Measurements from ENCODE around the gene RADIL.
A peak's percentile ranks its signal among the peaks of the same experiment; 100 is the strongest.
"Not testable (repeated sequence)": the region's sequence is repeated elsewhere in the genome, so short reads cannot be mapped to it uniquely, and the experiment has no call there.

RADIL gene, protein sequence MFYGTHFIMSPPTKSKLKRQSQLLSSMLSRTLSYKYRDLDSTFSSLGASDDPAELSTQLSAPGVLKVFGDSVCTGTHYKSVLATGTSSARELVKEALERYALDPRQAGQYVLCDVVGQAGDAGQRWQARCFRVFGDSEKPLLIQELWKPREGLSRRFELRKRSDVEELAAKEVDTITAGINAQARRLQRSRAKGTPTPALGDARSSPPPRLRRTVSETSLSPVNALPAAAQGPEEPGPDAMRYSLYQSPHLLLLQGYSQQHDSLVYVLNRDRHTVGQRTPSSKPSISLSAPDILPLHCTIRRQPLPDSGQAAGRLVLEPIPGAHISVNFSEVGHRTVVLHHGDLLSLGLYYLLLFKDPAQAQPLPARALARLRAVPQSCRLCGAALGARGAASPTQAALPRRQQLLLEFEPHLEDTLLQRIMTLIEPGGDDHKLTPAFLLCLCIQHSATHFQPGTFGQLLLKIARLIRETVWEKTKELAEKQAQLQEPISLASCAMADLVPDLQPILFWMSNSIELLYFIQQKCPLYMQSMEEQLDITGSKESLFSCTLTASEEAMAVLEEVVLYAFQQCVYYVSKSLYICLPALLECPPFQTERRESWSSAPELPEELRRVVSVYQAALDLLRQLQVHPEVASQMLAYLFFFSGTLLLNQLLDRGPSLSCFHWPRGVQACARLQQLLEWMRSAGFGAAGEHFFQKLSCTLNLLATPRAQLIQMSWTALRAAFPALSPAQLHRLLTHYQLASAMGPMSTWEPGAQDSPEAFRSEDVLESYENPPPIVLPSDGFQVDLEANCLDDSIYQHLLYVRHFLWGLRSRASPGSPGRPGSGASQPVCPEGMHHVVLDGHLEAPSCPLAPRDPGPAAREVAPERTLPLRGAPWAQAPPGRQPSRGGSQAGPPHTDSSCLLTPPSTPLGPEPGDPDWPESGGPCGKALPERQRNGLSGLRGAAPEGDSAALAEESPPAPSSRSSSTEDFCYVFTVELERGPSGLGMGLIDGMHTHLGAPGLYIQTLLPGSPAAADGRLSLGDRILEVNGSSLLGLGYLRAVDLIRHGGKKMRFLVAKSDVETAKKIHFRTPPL

DNA sequence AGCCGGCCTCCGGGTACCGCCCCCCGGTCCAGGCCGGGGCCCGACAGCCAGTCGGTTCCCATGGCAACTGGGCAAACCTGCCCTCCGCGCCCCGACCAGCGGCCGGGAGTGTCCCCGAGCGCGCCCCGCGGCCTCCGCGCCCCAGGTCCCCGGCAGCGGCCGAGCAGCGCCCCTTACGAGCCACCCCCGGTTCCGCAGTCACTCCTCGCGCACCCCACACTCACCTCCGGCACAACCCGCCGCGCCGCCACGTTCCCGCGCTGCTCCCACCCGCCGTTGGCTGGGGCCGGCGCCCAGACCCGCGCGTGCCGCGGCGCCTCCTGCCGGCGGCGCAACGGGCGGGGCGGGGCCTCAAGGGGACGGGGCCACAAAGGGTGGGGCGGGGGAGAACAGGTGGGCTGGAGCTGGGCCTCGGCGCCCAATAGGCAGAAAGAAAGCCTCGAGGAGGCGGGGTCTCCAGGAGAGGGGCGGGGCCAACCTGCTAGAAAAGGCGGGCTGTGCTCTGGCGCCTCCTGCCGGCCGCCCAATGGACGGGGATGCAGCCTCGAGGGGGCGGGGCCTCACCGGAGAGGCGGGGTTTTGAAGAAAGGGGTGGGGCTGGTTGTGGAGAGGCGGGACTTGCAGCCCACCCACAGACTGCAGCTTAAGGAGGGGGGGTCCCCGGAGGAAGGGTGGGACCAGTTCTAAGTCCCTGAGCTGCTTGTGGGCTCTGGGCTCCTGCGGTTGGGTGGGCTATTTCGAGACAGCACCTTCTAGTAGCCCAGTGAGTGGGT, at the start of gene RADIL:
RADIL (minus strand) TSS at position 345 of the 773 bp plus-strand sequence. CDS start 5,577 bp downstream, outside the sequence.
- peak; percentile 30 to 96 (median 87) for DNase-seq

DNA sequence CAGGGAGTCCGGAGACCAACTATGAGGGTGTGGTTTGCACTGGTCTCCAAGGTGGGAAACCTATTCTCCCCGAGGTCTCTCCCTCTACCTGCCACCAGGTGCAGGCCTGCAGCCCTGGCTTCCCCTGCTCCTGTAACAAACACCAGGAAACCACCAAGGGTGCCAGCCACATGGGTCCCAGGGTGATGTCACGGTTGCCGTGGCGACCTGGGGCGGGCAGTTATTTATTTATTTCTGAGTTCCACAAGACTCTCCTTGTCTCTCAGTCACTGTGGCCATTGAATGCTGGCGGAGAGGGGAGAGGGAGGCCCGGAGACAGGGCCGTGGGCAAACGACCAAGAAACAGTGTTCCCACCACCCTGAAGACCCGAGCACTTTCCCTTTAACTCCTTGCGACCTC, 48.4 kb upstream of the RADIL start:
- DNase-seq: peak in 50 of 51 donors; percentile 10 to 98 (median 84)

DNA sequence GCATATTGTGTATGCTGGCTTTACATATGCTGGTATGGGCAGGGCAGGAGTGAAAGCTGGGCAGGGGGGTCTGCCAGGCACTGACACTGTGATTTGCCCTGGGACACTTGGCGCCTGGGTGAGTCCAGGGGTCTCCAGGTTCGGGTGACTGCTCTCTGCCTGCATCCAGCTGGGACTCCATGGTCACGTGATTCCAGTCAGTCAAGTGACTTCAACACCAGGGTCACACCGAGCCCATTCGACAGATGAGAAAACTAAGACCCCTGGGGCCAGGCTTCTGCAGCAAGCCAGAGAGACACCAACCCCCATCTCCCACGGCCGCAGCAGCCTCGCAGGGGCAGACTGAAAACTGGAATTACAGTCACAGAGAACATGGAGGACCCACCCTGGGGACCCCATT, 45.5 kb upstream of the RADIL start:
- DNase-seq: no peak

DNA sequence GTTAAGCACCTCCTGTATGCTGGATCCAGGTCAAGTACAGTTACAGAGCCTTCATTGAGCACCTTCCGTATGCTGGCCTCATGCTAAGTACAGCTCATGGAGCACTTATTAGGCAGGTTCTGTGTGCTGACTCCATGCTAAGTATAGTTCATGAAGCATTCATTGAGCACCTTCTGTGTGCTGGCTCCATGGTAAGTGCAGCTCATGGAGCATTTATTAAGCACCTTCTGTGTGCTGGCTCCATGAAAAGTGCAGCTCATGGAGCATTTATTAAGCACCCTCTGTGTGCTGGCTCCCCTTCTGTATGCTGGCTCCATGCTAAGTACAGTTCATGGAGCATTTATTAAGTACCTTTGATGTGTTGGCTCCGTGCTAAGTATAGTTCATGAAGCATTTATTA, 44.9 kb upstream of the RADIL start:
- no peak for DNase-seq

DNA sequence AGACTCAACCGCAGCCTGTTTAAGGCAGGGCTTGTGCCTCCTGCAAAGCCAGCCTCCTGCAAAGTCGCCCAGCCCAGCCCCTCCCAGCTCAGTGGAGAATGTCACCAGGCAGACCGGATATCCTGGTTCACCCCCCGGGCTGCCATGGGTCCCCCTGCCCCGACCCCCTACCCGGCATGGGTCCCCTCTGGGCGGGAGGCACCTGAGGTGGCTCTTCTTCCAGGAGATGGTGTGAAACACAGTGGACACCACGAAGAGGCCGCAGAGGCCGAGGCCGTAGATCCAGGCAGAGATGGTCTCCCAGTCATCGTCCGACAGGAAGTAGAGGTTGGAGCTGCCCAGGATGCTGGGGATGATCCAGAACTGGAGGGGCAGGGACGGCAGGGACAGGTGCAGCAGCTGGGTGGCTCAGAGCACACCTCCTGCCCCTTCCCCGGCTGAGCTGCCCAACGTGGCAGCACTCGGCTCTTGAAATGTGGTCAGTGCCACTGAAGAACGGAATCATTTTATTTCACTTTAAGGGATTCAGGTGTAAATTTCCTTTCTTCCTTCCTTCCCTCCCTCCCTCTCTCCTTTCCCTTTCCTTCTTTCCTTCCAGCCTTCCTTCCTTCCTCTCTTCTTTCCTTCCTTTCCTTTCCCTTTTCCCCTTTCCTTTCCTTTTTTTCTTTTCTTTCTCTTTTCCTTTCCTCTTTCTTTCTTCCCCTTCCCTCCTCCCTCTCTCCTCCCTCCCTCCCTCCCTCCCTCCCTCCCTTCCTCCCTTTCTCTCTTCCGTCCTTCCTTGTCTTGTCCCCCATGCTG, 36.7 kb upstream of the RADIL start:
- DNase-seq: no peak

DNA sequence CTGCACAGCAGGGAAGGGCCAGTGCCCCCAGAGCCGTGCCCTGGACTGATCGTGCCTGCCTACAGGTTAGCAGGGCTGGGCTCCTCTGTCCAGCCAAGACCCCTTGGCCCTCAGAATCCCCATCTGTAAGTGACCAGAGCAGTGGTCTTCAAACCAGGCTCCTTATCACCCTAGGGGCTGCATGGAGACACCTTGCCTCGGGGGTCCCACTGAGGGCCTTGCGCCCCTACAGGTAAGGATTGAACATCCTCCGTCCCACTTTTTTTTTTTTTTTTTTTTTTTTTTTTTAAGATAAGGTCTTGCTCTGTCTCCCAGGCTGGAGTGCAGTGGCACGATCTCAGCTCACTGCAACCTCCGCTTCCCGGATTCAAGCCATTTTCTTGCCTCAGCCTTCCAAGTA, 32.6 kb upstream of the RADIL start:
- DNase-seq: no peak

DNA sequence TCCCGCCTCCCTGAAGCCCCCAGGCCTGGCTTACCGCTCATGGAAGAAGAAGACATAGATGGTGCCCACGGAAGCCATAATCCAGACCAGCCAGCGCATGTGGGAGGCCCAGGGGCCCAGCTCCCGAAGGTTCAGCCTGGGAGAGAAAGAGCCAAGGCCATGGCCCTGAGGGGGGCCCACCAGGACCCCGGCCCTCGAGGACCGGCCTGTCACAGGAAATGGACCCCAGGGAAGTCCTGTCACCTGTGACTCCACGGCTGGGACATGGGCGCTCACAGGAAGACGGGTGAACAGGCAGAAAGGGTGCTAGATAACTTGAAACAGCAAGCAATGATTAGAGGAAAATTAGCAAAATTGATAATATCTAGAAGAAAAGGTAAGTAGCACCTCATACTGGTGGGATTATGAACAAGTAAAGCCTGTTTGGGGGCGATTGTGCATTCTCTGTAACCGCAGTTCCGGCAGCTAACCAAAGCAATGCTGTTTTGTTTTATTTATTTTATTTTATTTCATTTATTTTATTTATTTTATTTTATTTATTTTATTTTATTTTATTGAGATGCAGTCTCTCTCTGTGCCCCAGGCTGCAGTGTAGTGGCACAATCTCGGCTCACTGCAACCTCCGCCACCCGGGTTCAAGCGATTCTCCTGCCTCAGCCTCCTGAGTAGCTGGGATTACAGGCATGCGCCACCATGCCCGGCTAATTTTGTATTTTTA, 27.8 kb upstream of the RADIL start:
- DNase-seq: no peak

DNA sequence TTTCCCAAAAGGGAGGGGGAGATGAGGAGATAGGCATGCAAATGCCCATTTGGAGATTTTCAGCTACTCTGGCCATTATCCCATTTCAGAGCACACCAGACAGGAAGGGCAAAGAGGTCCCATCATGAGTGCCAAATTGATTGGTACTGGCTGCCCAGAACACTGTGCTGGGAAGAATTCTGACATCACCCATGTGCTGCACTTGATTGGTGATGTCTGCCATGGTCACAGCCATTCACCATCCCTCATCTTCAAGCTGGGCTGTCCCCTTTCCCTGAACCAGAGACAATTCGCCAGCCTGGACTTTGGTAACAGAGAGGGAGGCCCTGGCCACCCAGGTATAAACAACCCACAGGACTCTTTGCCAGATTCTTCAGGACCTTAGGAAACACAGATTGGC, 23.2 kb upstream of the RADIL start:
- DNase-seq: no peak

DNA sequence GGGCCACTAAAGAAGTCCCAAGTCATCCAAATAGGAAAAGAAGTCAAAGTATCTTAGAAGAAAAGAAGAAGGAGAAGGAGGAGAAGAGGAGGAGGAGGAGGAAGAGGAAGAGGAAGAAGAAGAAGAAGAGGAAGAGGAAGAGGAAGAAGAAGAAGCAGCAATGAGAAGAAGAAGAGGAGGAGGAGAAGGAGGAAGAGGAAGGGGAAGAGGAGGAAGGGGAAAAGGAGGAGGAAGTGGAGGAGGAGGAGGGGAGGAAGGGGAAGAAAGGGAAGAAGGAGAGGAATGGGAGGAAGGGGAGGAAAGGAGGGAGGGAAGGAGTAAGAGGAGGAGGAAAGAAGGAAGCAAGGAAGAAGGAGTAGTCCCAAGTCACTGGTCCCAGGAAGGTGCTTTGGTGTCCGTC, 21.7 kb upstream of the RADIL start:
- no peak for DNase-seq

DNA sequence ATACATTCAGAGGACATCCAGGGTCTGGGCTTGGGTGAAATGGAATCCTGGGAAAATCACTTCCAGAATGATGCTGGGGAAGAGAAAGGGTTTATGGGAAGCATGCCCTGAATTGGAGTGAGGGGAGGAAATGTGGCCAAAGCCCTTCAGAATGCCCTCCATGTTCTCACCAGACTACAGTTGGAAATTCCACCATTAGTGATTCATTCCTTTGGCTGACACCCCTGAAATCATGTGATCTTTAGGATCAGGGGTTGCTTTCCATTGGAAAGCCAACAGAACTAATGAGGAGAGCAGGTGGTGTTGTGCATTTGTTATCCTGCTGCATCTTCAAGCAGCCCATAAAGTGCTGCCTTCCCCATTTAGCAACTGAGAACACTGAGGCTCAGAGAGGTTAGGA, 20.8 kb upstream of the RADIL start:
- no peak for DNase-seq

DNA sequence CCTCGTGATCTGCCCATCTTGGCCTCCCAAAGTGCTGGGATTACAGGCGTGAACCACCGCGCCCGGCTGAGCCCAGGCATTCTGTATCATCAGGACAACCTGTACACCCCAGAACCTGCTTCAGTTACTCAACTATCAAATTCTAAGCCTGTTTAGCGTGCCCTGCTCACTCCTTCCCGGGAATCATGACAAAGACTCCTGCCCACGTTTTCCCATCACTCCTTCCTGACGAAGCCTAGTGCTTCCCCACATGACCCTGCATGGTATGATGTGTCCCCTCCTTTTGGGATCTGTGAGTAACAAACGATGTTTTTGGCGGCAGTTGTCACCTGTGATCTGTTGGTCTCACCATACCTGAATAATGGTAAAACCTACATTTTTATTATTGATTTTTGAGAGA, 12.2 kb upstream of the RADIL start:
- peak in 1 of 51 donors; percentile 8 for DNase-seq

DNA sequence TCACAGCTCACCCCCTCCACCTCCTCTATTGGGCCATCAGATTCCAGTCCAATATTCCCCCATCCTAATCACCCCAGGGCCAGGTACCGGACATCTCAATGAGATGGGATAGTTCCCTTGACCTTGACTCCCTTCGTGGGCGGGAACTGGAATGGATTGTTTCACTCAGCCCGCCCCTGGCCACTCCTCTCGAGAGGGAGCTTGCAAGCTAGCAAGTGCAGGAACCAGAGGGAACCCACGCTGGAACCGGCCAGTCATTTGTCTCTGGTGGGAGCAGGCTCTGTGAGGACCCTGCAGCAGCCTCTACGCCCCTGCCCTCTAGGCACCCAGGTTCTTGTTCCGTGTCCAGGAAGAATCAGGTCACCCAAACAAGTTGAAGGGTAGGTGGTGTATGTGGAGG, 11.0 kb upstream of the RADIL start:
- no peak for DNase-seq

DNA sequence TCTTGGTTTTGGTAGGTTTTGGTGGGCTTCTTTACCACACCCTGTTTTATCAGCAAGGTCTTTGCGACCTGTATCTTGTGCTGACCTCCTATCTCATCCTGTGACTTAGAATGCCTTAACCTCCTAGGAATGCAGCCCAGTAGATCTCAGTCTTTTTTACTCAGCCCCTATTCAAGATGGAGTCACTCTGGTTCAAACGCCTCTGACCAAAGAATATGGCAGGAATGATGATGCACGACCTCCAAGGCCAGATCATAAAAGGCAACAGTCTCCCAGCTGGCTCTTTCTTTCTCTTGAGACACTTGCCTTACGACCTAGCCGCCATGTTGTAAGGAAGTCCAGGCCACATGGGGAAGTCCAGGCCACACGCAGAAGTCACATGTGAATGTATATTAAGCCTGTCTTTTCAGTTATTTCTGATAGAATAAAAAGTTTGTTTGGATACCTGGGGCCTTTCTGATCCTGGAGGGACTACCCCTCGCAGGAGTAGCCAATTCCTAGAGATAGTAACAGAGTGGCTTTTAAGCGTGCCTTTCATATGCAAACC, 10.5 kb upstream of the RADIL start:
- no peak for DNase-seq

DNA sequence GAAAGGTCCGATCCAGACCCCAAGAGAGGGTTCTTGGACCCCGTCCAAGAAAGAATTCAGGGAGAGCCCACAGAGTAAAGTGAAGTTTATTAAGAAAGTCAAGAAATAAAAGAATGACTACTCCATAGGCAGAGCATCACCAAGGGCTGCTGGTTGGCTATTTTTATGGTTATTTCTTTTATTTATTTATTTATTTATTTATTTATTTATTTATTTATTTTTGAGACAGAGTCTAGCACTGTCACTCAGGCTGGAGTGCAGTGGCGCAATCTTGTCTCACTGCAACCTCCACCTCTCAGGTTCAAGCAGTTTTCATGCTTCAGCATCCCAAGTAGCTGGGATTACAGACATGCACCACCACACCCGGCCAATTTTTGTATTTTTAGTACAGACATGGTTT, 9.7 kb upstream of the RADIL start:
- DNase-seq: not testable (repeated sequence)

DNA sequence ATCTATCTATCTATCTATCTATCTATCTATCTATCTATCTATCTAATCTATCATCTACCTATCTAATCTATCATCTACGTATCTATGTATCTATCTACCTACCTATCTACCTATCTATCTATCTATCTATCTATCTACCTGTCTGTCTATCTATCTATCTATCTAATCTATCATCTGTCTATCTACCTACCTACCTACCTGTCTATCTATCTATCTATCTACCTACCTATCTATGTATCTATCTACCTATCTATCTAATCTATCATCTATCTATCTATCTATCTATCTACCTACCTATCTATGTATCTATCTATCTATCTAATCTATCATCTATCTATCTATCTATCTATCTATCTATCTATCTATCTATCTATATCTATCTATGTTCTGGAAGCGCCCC, 8.0 kb upstream of the RADIL start:
- DNase-seq: not testable (repeated sequence)

DNA sequence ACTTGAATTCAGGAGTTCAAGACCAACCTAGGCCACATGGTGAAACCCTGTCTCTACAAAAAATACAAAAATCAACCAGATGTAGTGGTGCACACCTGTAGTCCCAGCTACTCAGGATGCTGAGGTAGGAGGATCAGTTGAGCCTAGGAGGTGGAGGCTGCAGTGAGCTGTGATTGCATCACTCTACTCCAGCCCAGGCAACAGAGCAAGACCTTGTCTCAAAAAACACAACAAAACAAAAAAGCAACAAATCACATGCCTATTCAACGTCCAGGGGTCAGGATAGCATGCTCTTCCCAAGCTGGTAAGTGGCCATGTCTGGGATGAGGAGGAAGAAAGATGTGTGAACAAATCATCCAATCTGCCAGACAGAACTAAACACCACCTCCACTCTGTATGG, 6.2 kb upstream of the RADIL start:
- no peak for DNase-seq

DNA sequence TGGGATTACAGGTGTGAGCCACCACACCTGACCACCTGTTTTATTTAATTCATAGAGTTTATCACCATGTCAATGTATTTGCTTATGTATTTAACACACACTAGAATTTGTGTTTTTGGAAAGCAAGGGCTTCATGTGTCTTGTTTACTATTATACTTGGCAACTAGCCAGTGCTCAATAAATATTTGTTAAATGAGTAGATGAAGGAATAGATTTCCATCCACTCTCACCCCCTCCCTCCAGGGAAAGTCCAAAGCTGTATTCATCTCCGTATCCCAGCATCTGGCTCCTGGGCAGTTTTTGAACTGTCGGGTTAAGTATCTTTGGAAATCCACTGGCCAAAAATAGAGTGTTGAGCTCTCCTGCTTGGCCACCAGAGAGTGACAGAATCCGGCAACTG, 4.6 kb upstream of the RADIL start:
- DNase-seq: no peak

DNA sequence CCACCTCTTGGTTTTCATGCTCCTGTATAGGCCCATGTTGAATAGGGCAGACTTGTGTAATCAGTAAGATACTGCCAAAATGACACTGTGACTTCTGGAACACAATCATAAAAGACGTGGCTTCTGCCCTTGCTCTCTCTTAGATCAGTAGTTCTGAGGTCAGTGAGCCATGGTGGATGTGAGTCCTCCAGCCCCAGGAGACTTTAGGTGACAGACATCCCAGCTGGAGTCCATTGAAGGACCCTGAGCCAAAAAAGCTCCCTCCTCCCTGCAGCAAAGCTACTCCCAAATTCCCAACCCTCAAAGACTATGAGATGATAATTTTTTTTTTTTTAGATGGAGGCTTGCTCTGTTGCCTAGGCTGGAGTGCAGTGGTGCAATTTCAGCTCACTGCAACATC, 3.2 kb upstream of the RADIL start:
- no peak for DNase-seq

DNA sequence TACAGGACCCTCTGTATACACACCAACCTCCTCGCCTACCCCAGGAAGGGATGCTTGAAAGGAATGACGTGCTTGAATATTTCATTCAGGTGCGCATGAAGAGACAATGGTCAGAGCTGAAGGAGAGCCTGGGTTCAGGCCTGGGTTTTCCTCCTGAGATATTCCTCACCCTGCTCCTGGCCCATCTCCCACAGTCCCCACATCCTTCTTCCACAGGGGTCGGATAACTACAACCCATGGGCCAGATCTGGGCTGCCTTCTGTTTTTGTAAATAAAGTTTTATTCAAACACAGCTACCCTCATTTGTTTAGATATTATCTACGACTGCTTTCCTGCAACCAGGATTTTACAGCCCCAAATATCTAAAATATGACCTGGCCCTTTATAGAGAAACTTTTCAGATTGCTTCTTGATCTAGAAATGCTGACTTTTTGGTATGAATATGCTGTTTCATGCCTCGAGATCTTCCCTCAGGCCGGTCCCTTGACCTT, 1.8 kb upstream of the RADIL start:
- no peak for DNase-seq

All from hypothalamus (tissue), 51 donors.